Measurements from ENCODE around the gene GNG8. TPM values are rescaled to one million over a fixed set of nuclear protein-coding genes. Genes with fewer than 3 reads are reported as not detected.

GNG8 gene
- total RNA-seq, 3 donors from 2014 or later = 2.3 TPM; not detected in 2

DNA sequence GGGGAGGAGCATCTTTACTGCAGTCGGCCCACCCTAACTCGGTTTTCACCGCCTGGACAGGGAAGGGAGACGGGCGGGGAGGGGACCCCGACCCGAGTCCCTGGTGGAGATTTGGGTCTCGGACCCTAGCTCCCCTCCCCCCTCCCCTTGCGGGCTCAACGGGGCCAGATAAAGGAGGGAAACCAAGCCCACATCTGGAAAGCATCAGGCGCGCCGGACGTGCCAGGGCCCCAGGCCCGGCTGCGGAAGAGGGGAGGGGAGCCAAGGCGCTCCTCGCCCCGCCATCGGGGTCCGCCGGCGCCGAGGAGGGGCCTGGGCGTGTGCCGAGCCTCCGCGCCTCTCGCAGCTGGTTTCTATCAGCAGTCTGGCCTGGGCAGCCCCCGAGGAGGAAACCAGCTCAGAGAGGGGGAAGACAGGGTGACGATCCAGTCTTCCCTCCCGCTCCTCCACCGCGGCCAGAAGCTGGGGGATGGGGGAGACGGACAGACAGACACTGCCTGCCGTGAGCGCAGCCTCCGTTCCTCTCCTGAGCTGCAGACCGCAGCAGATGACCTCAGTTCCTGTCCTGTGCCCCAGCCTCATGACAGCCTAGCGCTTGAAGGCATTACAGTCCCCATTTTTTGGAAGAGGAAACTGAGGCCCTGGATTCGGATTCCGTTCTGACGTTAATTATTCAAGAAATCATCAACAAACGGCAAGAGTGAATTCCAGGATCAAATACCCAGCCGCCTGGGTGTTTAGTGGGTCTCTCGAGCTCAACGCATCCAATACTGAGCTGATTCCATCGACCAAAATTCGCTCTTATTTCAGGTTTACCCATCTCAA is 3.6 kb upstream of the GNG8 start:
- intact Hi-C loops (cut with DNase I, micrococcal nuclease) = no loop called here
- ATAC-seq = peak; percentile 19

DNA sequence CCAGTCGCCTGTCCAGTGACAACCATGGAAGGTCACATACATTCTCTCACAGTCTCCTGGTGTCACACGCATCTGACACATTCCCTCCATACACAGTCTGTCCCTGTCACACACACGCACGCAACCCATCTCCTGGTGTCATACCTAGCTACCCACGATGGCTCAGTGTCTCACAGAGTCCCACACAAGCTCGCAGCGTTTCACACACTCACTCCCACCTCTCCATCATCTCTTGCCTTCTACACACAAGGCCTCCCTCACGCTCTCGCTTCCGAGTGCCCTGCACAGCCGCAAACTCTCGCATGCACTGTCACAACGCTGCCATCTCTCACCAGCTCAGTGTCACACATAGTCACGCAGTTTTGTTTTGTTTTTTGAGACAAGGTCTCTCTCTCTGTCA is 1.2 kb upstream of the GNG8 start:
- intact Hi-C loops (cut with DNase I, micrococcal nuclease) = no loop called here
- no peaks in the 10 kb centered on the region for H3K9me3 ChIP-seq
- H3K4me1 ChIP-seq (ENCODE audit: low read depth) = peaks cover 13% of the 10 kb centered on the region
- DNase-seq (no peak), ATAC-seq (no peak)
- TF ChIP-seq, protein P1, sequence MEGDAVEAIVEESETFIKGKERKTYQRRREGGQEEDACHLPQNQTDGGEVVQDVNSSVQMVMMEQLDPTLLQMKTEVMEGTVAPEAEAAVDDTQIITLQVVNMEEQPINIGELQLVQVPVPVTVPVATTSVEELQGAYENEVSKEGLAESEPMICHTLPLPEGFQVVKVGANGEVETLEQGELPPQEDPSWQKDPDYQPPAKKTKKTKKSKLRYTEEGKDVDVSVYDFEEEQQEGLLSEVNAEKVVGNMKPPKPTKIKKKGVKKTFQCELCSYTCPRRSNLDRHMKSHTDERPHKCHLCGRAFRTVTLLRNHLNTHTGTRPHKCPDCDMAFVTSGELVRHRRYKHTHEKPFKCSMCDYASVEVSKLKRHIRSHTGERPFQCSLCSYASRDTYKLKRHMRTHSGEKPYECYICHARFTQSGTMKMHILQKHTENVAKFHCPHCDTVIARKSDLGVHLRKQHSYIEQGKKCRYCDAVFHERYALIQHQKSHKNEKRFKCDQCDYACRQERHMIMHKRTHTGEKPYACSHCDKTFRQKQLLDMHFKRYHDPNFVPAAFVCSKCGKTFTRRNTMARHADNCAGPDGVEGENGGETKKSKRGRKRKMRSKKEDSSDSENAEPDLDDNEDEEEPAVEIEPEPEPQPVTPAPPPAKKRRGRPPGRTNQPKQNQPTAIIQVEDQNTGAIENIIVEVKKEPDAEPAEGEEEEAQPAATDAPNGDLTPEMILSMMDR (IDR thresholded peaks at IDR 0.05) = no peak
- no peak overlapping the region for H3K4me3 ChIP-seq
- H3K36me3 ChIP-seq (ENCODE audit: low read depth) = no peaks in the 10 kb centered on the region

More for the DNA sequence above, 3.6 kb upstream of the GNG8 start:
- TF ChIP-seq, protein P1 (IDR thresholded peaks at IDR 0.05) = no peak
- Histone ChIP-seq H3K9me3 (no peaks in the 10 kb centered on the region), H3K36me3 (ENCODE audit: low read depth) (no peaks in the 10 kb centered on the region), H3K4me3 (no peak overlapping the region), H3K4me1 (ENCODE audit: low read depth) (peaks cover 4% of the 10 kb centered on the region)
- DNase-seq = peak; percentile 46 to 75 (median 65)

GRCh38 chr19:46634656-46635218 is 1.3 kb downstream of the GNG8 start:
- no peaks in the 10 kb centered on the region for H3K9me3 ChIP-seq
- ATAC-seq = no peak
- TF ChIP-seq, protein P1 (IDR thresholded peaks at IDR 0.05) = no peak
- H3K36me3 ChIP-seq (ENCODE audit: low read depth) = no peaks in the 10 kb centered on the region
- H3K4me1 ChIP-seq (ENCODE audit: low read depth) = peaks cover 10% of the 10 kb centered on the region
- intact Hi-C loops (cut with DNase I, micrococcal nuclease) = no loop called here
- peak in 1 of 3 donors; percentile 55 for DNase-seq
- no peak overlapping the region for H3K4me3 ChIP-seq

GRCh38 chr19:46634045-46634655 is 1.9 kb downstream of the GNG8 start:
- H3K36me3 ChIP-seq (ENCODE audit: low read depth) = no peaks in the 10 kb centered on the region
- DNase-seq (peak; percentile 94 to 98 (median 95)), ATAC-seq (peak; percentile 93)
- TF ChIP-seq, protein P1 (IDR thresholded peaks at IDR 0.05) = no peak
- intact Hi-C loops (cut with DNase I, micrococcal nuclease) = no loop called here
- H3K4me1 ChIP-seq (ENCODE audit: low read depth) = peaks cover 10% of the 10 kb centered on the region
- no peaks in the 10 kb centered on the region for H3K9me3 ChIP-seq
- no peak overlapping the region for H3K4me3 ChIP-seq

DNA sequence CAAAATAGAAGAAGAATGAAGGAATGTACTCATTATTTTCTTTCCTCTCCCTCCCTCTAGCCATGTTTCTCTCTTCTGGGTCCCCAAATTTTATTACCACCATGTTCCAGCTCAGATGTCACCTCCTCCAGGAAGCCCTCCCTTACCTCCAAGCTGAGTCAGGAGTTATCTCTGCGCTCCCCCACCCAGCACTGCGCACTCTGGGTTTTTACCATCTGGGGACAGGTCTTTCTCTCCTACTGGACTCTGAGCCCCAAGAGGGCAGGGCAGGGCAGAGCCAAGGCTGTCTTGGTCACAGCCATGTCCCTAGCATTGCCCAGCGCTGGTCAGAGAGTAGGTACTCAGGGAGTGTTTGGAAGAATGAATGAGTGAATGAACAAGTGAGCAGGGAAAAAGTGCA is 2.9 kb downstream of the GNG8 start:
- Histone ChIP-seq H3K4me1 (ENCODE audit: low read depth) (peaks cover 10% of the 10 kb centered on the region), H3K9me3 (no peaks in the 10 kb centered on the region), H3K4me3 (no peak overlapping the region), H3K36me3 (ENCODE audit: low read depth) (no peaks in the 10 kb centered on the region)
- no peak for DNase-seq
- intact Hi-C loops (cut with DNase I, micrococcal nuclease) = no loop called here
- ATAC-seq = peak; percentile 6
- TF ChIP-seq, protein P1 (IDR thresholded peaks at IDR 0.05) = no peak

All from mucosa of descending colon (tissue), 3 donors.